ENCODE data around the gene SPTBN1.

The SPTBN1 gene

DNA sequence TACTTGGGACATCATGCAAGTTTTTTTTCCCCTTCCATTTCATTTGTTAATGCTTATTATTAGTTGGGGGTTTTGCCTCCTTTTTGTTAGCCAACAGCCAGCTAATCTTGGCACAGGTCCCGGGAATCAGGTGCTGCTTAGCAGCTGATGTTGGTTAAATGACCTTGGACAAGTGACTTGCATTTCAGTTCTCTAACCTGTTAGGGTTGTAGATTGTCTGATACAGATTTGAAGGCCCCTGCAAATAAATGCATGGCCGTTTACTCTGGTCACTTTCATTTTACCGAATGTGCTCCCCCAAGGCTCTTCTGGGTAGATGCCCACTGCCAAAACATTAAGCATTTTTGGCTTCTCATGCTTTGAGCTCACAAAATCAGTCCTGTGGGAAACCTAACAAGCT is 120.9 kb downstream of the SPTBN1 start:
- ATAC-seq: no peak
- TF ChIP-seq TCF4 (CRISPR knock-in tag; IDR thresholded peaks at IDR 0.05; ENCODE audit: borderline replicate concordance) (no peak), ISL1 (CRISPR knock-in tag; IDR thresholded peaks at IDR 0.05) (no peak), ESRRG (CRISPR knock-in tag; IDR thresholded peaks at IDR 0.05) (no peak), ZFP3 (CRISPR knock-in tag; IDR thresholded peaks at IDR 0.05) (no peak), SNAI2 (CRISPR knock-in tag; IDR thresholded peaks at IDR 0.05) (no peak), ARNTL (CRISPR knock-in tag; IDR thresholded peaks at IDR 0.05; ENCODE audit: borderline replicate concordance, low read depth) (no peak), TOX (CRISPR knock-in tag; IDR thresholded peaks at IDR 0.05; ENCODE audit: borderline replicate concordance) (no peak), CSDC2 (CRISPR knock-in tag; IDR thresholded peaks at IDR 0.05) (no peak), ZC3H10 (CRISPR knock-in tag; IDR thresholded peaks at IDR 0.05) (no peak), BACH2 (CRISPR knock-in tag; IDR thresholded peaks at IDR 0.05; ENCODE audit: borderline replicate concordance) (no peak)
- TF ChIP-seq, protein P1, sequence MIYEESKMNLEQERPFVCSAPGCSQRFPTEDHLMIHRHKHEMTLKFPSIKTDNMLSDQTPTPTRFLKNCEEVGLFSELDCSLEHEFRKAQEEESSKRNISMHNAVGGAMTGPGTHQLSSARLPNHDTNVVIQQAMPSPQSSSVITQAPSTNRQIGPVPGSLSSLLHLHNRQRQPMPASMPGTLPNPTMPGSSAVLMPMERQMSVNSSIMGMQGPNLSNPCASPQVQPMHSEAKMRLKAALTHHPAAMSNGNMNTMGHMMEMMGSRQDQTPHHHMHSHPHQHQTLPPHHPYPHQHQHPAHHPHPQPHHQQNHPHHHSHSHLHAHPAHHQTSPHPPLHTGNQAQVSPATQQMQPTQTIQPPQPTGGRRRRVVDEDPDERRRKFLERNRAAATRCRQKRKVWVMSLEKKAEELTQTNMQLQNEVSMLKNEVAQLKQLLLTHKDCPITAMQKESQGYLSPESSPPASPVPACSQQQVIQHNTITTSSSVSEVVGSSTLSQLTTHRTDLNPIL (CRISPR knock-in tag; IDR thresholded peaks at IDR 0.05; ENCODE audit: low read depth): no peak
- TF ChIP-seq, protein P2, sequence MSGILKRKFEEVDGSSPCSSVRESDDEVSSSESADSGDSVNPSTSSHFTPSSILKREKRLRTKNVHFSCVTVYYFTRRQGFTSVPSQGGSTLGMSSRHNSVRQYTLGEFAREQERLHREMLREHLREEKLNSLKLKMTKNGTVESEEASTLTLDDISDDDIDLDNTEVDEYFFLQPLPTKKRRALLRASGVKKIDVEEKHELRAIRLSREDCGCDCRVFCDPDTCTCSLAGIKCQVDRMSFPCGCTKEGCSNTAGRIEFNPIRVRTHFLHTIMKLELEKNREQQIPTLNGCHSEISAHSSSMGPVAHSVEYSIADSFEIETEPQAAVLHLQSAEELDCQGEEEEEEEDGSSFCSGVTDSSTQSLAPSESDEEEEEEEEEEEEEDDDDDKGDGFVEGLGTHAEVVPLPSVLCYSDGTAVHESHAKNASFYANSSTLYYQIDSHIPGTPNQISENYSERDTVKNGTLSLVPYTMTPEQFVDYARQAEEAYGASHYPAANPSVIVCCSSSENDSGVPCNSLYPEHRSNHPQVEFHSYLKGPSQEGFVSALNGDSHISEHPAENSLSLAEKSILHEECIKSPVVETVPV (CRISPR knock-in tag; IDR thresholded peaks at IDR 0.05): no peak

DNA sequence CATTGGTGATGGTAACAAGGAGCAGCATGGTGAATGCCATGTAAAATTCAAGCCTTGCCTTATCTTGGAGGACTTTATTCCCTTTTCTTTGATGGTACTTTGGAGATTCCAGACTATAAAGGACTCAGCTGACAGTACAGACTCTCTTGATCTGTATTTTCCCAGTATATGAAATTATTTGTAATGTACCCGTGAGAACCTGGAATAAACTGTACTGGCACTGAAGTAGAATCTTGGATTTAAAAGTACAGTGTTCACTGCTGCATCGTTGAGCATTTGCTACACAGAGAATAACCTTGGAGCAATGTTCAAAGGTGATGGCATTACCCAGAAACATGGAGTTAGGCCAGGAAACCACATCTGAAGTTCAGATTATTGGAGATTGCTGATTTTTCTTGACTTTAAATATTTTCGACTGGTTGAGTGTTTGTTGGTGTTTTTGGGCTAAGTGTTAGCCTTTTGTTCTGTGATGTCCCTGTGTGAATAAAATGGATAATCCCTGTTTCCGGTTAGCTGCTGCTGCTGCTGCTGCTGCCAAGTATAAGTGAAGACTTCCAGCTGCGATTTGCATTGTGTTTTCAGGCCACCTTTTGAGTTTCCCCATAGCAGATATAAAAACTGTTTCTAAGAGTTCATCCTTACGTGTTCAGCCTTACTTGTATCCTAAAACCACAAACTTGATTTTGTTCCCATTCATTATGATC is 122.0 kb downstream of the SPTBN1 start:
- no peak for ATAC-seq
- TF ChIP-seq ZNF8 (CRISPR knock-in tag; IDR thresholded peaks at IDR 0.05): no peak
- TF ChIP-seq, protein P2 (CRISPR knock-in tag; IDR thresholded peaks at IDR 0.05): no peak
- no peak for TF ChIP-seq TOX (CRISPR knock-in tag; IDR thresholded peaks at IDR 0.05; ENCODE audit: borderline replicate concordance)
- TF ChIP-seq ISL1 (CRISPR knock-in tag; IDR thresholded peaks at IDR 0.05): no peak
- TF ChIP-seq, protein P3, sequence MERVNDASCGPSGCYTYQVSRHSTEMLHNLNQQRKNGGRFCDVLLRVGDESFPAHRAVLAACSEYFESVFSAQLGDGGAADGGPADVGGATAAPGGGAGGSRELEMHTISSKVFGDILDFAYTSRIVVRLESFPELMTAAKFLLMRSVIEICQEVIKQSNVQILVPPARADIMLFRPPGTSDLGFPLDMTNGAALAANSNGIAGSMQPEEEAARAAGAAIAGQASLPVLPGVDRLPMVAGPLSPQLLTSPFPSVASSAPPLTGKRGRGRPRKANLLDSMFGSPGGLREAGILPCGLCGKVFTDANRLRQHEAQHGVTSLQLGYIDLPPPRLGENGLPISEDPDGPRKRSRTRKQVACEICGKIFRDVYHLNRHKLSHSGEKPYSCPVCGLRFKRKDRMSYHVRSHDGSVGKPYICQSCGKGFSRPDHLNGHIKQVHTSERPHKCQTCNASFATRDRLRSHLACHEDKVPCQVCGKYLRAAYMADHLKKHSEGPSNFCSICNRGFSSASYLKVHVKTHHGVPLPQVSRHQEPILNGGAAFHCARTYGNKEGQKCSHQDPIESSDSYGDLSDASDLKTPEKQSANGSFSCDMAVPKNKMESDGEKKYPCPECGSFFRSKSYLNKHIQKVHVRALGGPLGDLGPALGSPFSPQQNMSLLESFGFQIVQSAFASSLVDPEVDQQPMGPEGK (CRISPR knock-in tag; IDR thresholded peaks at IDR 0.05; ENCODE audit: borderline replicate concordance): no peak

DNA sequence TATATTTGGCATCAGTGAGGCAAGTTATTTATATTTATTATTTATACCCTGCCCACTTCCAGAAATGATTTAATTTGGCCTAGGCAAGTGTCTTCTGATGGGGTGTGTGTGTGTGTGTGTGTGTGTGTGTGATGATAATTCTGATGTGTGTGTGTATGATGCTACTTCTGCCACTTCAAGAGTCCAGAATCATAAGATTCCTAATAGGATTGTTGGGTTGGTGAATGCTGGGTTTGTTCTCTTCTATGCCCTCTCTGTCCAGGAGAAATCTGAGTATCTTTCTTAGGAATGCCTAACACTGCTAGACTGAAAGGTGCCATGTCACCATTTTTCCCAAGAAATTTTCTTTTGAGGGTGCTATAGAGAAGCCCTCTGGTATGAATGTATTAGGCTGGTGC is 122.5 kb downstream of the SPTBN1 start:
- TF ChIP-seq, protein P3 (CRISPR knock-in tag; IDR thresholded peaks at IDR 0.05; ENCODE audit: borderline replicate concordance): no peak
- TF ChIP-seq ZNF565 (CRISPR knock-in tag; conservative IDR thresholded peaks at IDR 0.05; ENCODE audit: low read depth) (no peak), ZNF8 (CRISPR knock-in tag; IDR thresholded peaks at IDR 0.05) (no peak), CSDC2 (CRISPR knock-in tag; IDR thresholded peaks at IDR 0.05) (no peak), TOX (CRISPR knock-in tag; IDR thresholded peaks at IDR 0.05; ENCODE audit: borderline replicate concordance) (no peak), ZC3H10 (CRISPR knock-in tag; IDR thresholded peaks at IDR 0.05) (no peak), ESRRG (CRISPR knock-in tag; IDR thresholded peaks at IDR 0.05) (no peak), ARNTL (CRISPR knock-in tag; IDR thresholded peaks at IDR 0.05; ENCODE audit: borderline replicate concordance, low read depth) (no peak), BACH2 (CRISPR knock-in tag; IDR thresholded peaks at IDR 0.05; ENCODE audit: borderline replicate concordance) (no peak)
- TF ChIP-seq, protein P1 (CRISPR knock-in tag; IDR thresholded peaks at IDR 0.05; ENCODE audit: low read depth): no peak
- ATAC-seq: no peak
